ENCODE measurements around the gene NUTM2D. TPM values are rescaled to one million over a fixed set of nuclear protein-coding genes. Genes with fewer than 3 reads are reported as not detected.
"Not testable (repeated sequence)": the region's sequence is repeated elsewhere in the genome, so short reads cannot be mapped to it uniquely, and the experiment has no call there.

NUTM2D gene
- total and polyA plus RNA-seq, 8 donors, result 3.7 to 12.8 (median 11.4) TPM

DNA sequence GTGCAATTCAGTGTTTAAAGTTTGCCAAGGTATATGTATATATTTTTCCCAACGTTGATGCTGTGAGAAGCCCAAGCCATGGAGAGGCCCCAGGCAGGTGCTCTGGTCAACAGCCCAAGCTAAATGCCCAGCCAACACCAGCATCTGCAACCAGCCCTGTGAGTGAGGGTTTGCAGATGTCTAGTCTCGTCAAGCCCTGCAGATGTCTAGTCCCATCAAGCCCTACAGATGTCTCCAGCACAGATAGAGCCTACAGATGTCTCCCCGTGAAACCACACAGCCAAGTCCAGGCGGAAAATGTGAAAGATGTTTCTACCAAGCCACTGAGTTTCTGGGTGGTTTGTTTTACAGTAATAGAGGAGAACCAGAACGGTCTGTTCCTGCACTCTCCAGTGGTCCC lies 26.7 kb downstream of the NUTM2D start:
- H3K27me3 ChIP-seq; H3K27ac ChIP-seq; H3K36me3 ChIP-seq; ATAC-seq; H3K9me3 ChIP-seq; H3K4me3 ChIP-seq; H3K4me1 ChIP-seq; intact Hi-C loops (cut with DNase I); DNase-seq: not testable (repeated sequence)

DNA sequence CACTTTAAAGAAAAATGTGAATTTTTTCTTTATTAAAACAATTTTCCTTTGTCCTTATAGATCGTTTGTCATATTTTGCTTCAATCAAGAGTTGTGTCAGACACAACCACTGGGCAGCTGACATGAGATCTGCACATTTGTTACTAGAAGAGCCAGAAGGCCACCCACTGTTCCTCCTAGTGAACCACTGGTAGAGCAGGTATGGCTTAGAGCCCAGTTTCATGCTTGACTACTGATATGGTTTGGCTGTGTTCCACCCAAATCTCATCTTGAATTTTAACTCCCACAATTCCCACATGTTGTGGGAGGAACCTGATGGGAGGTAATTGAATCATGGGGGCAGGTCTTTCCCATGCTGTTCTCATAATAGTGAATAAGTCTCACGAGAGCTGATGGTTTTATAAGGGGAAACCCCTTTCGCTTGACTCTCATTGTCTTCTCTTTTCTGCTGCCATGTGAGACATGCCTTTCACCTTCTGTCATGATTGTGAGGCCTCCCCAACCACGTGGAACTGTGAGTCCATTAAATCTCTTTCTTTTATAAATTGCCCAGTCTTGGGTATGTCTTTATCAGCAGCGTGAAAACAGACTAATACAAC lies 28.3 kb downstream of the NUTM2D start:
- DNase-seq; H3K36me3 ChIP-seq; H3K27ac ChIP-seq; H3K4me3 ChIP-seq; intact Hi-C loops (cut with DNase I); H3K4me1 ChIP-seq; ATAC-seq; H3K9me3 ChIP-seq; H3K27me3 ChIP-seq: not testable (repeated sequence)

DNA sequence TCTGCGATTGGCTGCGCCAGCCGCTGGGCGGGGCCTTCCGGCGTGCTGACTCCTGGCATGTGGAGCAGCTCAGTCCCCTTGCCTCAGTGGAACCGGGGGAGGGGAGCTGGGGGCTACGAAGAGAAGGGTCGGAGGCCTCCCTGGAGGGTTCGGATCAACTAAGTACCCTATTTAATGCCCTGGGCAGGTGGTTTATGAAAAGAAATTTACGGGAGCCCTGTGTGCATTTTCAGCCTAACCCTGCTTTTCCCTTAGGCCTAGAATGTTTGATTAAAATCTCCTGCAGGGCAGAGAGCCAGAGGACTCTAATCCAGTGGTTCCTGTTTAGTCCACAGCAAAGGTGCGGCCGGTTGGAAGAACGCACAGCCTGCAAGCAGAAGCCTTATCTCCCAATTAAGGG lies 33.8 kb downstream of the NUTM2D start:
- H3K4me3 ChIP-seq; H3K9me3 ChIP-seq; intact Hi-C loops (cut with DNase I); ATAC-seq; DNase-seq; H3K36me3 ChIP-seq; H3K4me1 ChIP-seq; H3K27me3 ChIP-seq; H3K27ac ChIP-seq: not testable (repeated sequence)

DNA sequence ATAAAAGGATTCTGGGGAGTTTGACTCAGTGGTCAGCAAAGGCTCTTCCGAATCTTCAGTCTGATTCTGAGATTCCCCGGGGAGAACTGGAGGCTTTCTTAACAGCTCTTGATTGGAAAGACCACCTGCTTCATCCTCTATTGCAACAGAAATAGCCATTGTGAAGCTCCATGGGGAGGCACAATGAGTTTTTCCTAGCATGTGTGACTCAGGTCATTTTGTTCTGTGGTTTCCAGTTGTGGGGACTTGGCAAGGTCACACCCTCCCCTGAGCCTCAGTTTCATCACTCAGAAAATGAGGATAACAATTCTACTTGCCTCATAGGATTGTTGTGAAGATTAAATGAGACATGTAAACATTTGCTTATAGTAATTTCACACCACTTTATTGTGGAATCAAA lies 38.7 kb downstream of the NUTM2D start:
- H3K36me3 ChIP-seq; H3K4me1 ChIP-seq; H3K9me3 ChIP-seq; H3K4me3 ChIP-seq; H3K27me3 ChIP-seq; ATAC-seq; H3K27ac ChIP-seq; intact Hi-C loops (cut with DNase I); DNase-seq: not testable (repeated sequence)

DNA sequence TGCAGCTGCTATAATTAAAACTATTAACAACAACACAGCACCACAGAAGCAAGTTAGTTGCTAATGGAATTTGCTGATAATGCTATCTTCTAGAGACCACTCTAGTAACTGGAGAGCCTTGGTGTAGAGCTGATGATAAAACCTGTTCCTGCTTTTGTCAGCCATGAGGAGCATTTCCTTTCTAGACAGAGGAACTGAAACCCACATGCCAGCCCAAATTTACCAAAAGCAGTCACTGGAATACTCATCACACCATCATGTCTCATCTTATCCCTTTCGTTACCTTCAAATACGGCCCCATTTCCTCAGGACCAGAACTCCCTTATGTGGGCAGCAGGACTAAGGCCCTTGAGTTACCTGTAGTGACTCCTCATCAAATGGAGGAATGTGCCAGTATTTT lies 40.9 kb downstream of the NUTM2D start:
- H3K4me3 ChIP-seq; intact Hi-C loops (cut with DNase I); H3K36me3 ChIP-seq; H3K9me3 ChIP-seq; H3K27ac ChIP-seq; H3K4me1 ChIP-seq; H3K27me3 ChIP-seq; ATAC-seq; DNase-seq: not testable (repeated sequence)

DNA sequence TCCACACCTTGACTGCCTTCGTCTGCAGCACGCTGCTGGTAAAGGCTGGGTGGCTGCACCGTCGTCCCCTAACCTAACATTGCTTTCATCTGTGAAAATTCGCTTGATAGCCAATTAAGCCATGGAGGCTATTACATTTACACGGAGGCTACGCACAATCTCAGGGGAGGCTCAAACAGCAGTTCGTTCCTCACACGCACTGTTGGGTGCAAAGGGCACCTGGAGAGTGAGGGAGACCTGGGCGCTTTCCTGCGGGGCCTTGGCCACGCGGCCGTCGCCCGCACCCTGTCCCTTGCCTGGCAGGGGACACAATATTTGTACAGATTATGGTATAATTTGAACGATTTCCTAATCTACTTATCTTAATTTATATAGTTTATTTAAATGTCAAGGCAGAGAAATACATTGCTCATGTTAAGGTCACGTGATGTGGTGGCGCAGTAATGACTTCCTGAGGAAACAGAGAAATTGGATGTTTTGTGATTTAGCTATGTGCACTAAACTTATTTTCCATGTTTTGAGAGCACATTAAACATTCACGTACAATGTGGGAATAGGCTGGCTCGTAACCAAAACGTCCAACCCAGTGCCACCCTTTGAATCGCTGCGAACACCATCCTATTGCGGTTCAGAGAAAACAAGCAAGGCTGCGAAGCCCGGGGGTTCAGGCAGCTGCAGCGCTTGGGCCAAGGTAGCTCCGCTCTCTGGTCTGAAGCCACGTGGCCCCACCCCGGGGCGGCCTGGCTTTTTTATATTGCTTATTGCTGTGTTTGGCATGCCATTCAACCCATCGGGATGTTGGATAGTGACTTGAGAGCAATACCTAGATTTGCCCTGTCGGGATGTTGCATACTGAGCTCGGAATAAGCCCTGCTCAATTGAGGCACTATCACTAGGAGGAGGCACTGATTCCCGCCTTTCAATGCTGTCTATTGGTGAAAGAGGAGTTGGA lies 50.2 kb downstream of the NUTM2D start:
- H3K27ac ChIP-seq; H3K36me3 ChIP-seq; ATAC-seq; H3K4me3 ChIP-seq; intact Hi-C loops (cut with DNase I); H3K9me3 ChIP-seq; H3K4me1 ChIP-seq: not testable (repeated sequence)
- peaks cover 0 to 18% of the 10 kb centered on the region in 2 donors for H3K27me3 ChIP-seq
- peak in 1 of 4 donors; percentile 3 for DNase-seq

DNA sequence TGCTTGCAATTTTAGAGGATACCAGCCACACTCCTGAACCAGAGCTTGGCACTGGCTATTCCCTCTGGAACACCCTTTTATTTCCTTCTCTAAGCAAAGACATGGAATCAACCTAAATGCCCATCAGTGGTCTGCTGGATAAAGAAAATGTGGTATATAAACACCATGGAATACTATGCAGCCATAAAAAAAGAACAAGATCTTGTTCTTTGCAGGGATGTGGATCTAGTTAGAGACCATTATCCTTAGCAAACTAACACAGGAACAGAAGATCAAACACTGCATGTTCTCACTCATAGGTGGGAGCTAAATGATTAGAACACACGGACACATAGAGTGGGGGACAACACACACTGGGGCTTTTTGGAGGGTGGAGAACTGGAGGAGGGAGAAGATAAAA lies 56.4 kb downstream of the NUTM2D start:
- H3K4me3 ChIP-seq; DNase-seq; H3K4me1 ChIP-seq; H3K9me3 ChIP-seq; H3K36me3 ChIP-seq; intact Hi-C loops (cut with DNase I); ATAC-seq; H3K27ac ChIP-seq; H3K27me3 ChIP-seq: not testable (repeated sequence)

Other genes starting within 250 kb of the NUTM2D start
- 1 to 10 TPM in 1 of 2 donors, under 1 TPM in 1; 0.20 to 1.5 TPM for gene NUTM2A, start 132.3 kb upstream of the NUTM2D start, total RNA-seq
- 1 to 10 TPM; 1.6 to 4.7 (median 3.8) TPM for gene NUTM2A, start 132.3 kb upstream of the NUTM2D start, polyA plus RNA-seq (ENCODE audit: insufficient read length in 6 of 6)
- gene MINPP1, start 147.1 kb downstream of the NUTM2D start, total RNA-seq, result 10 to 100 TPM; 16.8 to 19.5 TPM
- gene MINPP1, start 147.1 kb downstream of the NUTM2D start, polyA plus RNA-seq (ENCODE audit: insufficient read length in 6 of 6), result 10 to 100 TPM; 38.7 to 50.0 (median 42.5) TPM

Data from left lung (tissue), 10 donors.